Stromal cell of bone marrow (primary cell): ENCODE results near the gene CDC25C.
"Not testable (repeated sequence)": the region's sequence is repeated elsewhere in the genome, so short reads cannot be mapped to it uniquely, and the experiment has no call there.

Experiments used
- DNase-seq: peaks from one replicate; pipeline ENCODE4 v3.0.0-alpha.2; 2012; ENCODE audit warnings: low read depth

CDC25C gene

GRCh38 chr5:138275379-138275782 lies 56.2 kb downstream of the CDC25C start:
- no peak for DNase-seq

GRCh38 chr5:138274189-138274853 lies 57.3 kb downstream of the CDC25C start, which contains the start of gene GFRA3:
GFRA3 (minus strand) TSS chr5:138274621; CDS start chr5:138274424, 197 bp downstream.
- DNase-seq, result no peak

- DNase-seq, result no peak
These were observed 57.8 kb downstream of the CDC25C start for GRCh38 chr5:138273834-138274188.

- no peak for DNase-seq
These were observed 58.9 kb downstream of the CDC25C start for GRCh38 chr5:138272681-138273080.

GRCh38 chr5:138271281-138271680 lies 60.3 kb downstream of the CDC25C start:
- no peak for DNase-seq

GRCh38 chr5:138264183-138264582 lies 67.4 kb downstream of the CDC25C start:
- DNase-seq, result no peak

- no peak for DNase-seq
These were observed 68.0 kb downstream of the CDC25C start for GRCh38 chr5:138263581-138263980.

GRCh38 chr5:138258704-138259292 lies 72.8 kb downstream of the CDC25C start:
- DNase-seq, result peak; percentile 6

- DNase-seq, result no peak
These were observed 74.0 kb downstream of the CDC25C start for GRCh38 chr5:138257583-138257982.

- no peak for DNase-seq
These were observed 78.7 kb downstream of the CDC25C start for GRCh38 chr5:138252944-138253343.

GRCh38 chr5:138247800-138248199 lies 83.8 kb downstream of the CDC25C start:
- not testable (repeated sequence) for DNase-seq

GRCh38 chr5:138246822-138247221 lies 84.8 kb downstream of the CDC25C start:
- DNase-seq, result no peak

- DNase-seq, result no peak
These were observed 85.3 kb downstream of the CDC25C start for GRCh38 chr5:138246334-138246733.

GRCh38 chr5:138245717-138246116 lies 85.9 kb downstream of the CDC25C start:
- DNase-seq, result no peak

- no peak for DNase-seq
These were observed 87.8 kb downstream of the CDC25C start for GRCh38 chr5:138243794-138244193.

- no peak for DNase-seq
These were observed 89.7 kb downstream of the CDC25C start for GRCh38 chr5:138241688-138242571.

GRCh38 chr5:138240650-138241385 lies 90.8 kb downstream of the CDC25C start:
- DNase-seq, result no peak

GRCh38 chr5:138238034-138238433 lies 93.6 kb downstream of the CDC25C start:
- DNase-seq, result no peak
